ENCODE data around the gene MPHOSPH9. TPM values are rescaled to one million over a fixed set of nuclear protein-coding genes. Genes with fewer than 3 reads are reported as not detected.

Gene MPHOSPH9
- total RNA-seq, 2 donors from 2014 or later = 68.4 to 85.3 TPM

DNA sequence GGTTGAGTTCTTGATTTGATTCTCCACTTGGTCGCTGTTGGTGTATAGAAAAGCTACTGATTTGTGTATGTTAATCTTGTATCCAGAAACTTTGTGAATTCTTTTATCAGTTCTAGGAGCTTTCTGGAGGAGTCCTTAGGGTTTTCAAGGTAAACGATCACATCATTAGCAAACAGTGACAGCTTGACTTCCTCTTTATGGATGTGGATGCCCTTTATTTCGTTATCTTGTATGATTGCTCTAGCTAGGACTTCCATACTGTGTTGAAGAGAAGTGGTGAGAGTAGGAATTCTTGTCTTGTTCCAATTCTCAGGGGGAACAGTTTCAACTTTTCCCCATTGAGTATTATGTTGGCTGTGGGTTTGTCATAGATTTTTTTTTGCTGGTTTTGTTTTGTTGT lies 12.7 kb upstream of the MPHOSPH9 start:
- Mint-ChIP-seq H3K4me1 (peaks cover 14% of the 10 kb centered on the region), H3K27me3 (ENCODE audit: insufficient read depth) (no peaks in the 10 kb centered on the region), H3K9me3 (peaks cover 42% of the 10 kb centered on the region), H3K4me3 (no peak overlapping the region), H3K27ac (peak overlapping the region; percentile 8), H3K36me3 (ENCODE audit: low read depth) (peaks cover 67% of the 10 kb centered on the region)
- H3K36me3 ChIP-seq (ENCODE audit: control insufficient read depth, insufficient read depth, low read length) = peaks cover 14% of the 10 kb centered on the region
- 87 to 91% methylated on average over 3 of the region's 3 CpGs for WGBS, 2 experiments (ENCODE audit: insufficient coverage in 1 of 2, insufficient read length in 1 of 2)
- H3K9me3 ChIP-seq (ENCODE audit: control insufficient read depth, low read length) = peaks cover 8% of the 10 kb centered on the region
- H3K4me1 ChIP-seq (ENCODE audit: control insufficient read depth, insufficient read depth, low read length) = no peaks in the 10 kb centered on the region
- DNase-seq = no peak
- H3K9ac ChIP-seq (ENCODE audit: extremely low read depth, low read length, poor library complexity, severe bottlenecking) = no peak overlapping the region
- H3K27ac ChIP-seq (ENCODE audit: low read depth, low read length) = no peak overlapping the region
- no peak overlapping the region for H3K4me3 ChIP-seq (ENCODE audit: low read length)
- TF ChIP-seq, protein P1, sequence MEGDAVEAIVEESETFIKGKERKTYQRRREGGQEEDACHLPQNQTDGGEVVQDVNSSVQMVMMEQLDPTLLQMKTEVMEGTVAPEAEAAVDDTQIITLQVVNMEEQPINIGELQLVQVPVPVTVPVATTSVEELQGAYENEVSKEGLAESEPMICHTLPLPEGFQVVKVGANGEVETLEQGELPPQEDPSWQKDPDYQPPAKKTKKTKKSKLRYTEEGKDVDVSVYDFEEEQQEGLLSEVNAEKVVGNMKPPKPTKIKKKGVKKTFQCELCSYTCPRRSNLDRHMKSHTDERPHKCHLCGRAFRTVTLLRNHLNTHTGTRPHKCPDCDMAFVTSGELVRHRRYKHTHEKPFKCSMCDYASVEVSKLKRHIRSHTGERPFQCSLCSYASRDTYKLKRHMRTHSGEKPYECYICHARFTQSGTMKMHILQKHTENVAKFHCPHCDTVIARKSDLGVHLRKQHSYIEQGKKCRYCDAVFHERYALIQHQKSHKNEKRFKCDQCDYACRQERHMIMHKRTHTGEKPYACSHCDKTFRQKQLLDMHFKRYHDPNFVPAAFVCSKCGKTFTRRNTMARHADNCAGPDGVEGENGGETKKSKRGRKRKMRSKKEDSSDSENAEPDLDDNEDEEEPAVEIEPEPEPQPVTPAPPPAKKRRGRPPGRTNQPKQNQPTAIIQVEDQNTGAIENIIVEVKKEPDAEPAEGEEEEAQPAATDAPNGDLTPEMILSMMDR (conservative IDR thresholded peaks at IDR 0.05) = no peak
- H3K27me3 ChIP-seq (ENCODE audit: control insufficient read depth, insufficient read depth, low read length, poor library complexity, severe bottlenecking) = no peaks in the 10 kb centered on the region

DNA sequence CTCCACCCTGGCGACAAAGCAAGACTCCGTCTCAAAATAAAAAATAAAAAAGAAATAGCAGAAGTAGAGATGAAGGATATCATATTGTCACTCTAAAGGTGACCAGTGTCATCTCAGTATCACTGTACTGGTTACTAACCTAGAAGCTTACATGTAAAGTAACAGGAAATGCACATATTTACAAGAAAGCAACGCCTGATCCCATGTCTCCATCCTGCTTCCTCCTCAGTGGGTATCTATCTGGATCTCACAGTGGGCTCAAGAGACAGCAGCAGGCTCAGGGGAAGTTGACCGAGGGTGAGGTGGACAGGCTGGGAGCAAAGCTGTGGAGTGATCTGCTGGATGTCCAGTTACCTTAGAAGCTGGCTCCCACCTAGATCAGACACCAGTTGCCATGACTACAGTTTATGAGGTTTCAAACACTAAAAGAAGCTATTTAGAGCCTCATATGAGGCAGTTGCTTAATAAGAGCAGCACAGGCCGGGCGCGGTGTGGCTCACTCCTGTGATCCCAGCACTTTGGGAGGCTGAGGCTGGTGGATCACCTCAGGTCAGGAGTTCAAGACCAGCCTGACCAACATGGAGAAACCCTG lies 10.8 kb upstream of the MPHOSPH9 start:
- no peaks in the 10 kb centered on the region for H3K4me1 ChIP-seq (ENCODE audit: control insufficient read depth, insufficient read depth, low read length)
- TF ChIP-seq, protein P1 (conservative IDR thresholded peaks at IDR 0.05) = no peak
- Mint-ChIP-seq H3K4me3 (no peak overlapping the region), H3K27me3 (ENCODE audit: insufficient read depth) (no peaks in the 10 kb centered on the region), H3K9me3 (peaks cover 31% of the 10 kb centered on the region), H3K4me1 (peaks cover 12% of the 10 kb centered on the region), H3K27ac (no peak overlapping the region), H3K36me3 (ENCODE audit: low read depth) (peaks cover 57% of the 10 kb centered on the region)
- peaks cover 8% of the 10 kb centered on the region for H3K9me3 ChIP-seq (ENCODE audit: control insufficient read depth, low read length)
- H3K4me3 ChIP-seq (ENCODE audit: low read length) = no peak overlapping the region
- no peaks in the 10 kb centered on the region for H3K27me3 ChIP-seq (ENCODE audit: control insufficient read depth, insufficient read depth, low read length, poor library complexity, severe bottlenecking)
- DNase-seq = no peak
- peaks cover 16% of the 10 kb centered on the region for H3K36me3 ChIP-seq (ENCODE audit: control insufficient read depth, insufficient read depth, low read length)
- no peak overlapping the region for H3K9ac ChIP-seq (ENCODE audit: extremely low read depth, low read length, poor library complexity, severe bottlenecking)
- no peak overlapping the region for H3K27ac ChIP-seq (ENCODE audit: low read depth, low read length)
- WGBS, 2 experiments (ENCODE audit: insufficient coverage in 1 of 2, insufficient read length in 1 of 2) = 95 to 100% methylated on average over 4 to 5 of the region's 7 CpGs

DNA sequence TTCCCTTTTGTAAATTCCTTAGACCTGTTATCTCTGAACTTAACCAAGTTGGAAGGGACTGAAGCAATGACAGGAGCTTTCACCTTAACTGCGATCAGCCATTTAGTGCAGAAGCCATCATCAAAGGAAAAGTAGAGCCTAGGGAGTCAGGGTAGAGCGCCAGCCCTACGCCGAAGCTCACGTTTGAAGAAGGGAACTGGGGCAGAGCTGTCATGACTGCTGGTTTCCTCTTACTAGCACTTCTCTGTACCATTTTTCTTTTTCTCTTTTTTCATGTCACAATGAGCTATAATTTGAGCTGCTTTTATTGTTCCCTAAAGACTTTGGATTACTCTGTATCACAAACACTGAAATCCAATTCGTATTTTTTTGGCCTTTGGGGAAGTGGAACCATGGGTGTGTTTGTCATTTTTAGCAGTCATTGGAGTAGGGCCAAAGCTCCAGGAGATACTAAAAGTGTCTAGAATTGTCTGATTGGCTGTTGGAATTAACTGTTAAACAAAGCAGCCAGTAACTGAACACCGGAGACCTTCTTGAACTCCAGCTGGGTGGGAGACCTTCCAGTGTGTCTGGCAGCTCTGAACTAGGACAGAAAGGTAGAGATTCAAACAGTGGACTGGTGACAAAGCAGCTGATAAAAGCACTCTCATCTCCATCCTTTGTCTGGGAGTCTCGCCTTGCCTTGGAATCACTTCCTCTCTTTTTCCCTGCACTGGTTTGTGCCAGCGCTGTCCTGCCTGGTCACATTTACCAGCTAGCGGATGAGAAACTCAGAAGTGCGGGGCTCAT lies 9.4 kb upstream of the MPHOSPH9 start:
- no peak overlapping the region for H3K4me3 Mint-ChIP-seq
- Histone ChIP-seq H3K9ac (ENCODE audit: extremely low read depth, low read length, poor library complexity, severe bottlenecking) (no peak overlapping the region), H3K36me3 (ENCODE audit: control insufficient read depth, insufficient read depth, low read length) (peaks cover 16% of the 10 kb centered on the region), H3K27ac (ENCODE audit: low read depth, low read length) (peak overlapping the region; percentile 57), H3K4me3 (ENCODE audit: low read length) (peak overlapping the region; percentile 18), H3K27me3 (ENCODE audit: control insufficient read depth, insufficient read depth, low read length, poor library complexity, severe bottlenecking) (no peaks in the 10 kb centered on the region), H3K4me1 (ENCODE audit: control insufficient read depth, insufficient read depth, low read length) (no peaks in the 10 kb centered on the region), H3K9me3 (ENCODE audit: control insufficient read depth, low read length) (no peaks in the 10 kb centered on the region)
- TF ChIP-seq, protein P1 (conservative IDR thresholded peaks at IDR 0.05) = no peak
- no peak for DNase-seq
- H3K36me3 Mint-ChIP-seq (ENCODE audit: low read depth) = peaks cover 45% of the 10 kb centered on the region
- peaks cover 16% of the 10 kb centered on the region for H3K9me3 Mint-ChIP-seq
- H3K27me3 Mint-ChIP-seq (ENCODE audit: insufficient read depth) = no peaks in the 10 kb centered on the region
- peak overlapping the region; percentile 32 for H3K27ac Mint-ChIP-seq
- 81% methylated on average over 9 to 11 of the region's 11 CpGs for WGBS, 2 experiments (ENCODE audit: insufficient coverage in 1 of 2, insufficient read length in 1 of 2)
- H3K4me1 Mint-ChIP-seq = peaks cover 12% of the 10 kb centered on the region

Measured in endodermal cell (in vitro differentiated cells).